Measurements from ENCODE around the gene SPNS2. TPM values are rescaled to one million over a fixed set of nuclear protein-coding genes. Genes with fewer than 3 reads are reported as not detected.

SPNS2 gene
- polyA plus RNA-seq, 3 donors = 0.23 to 0.33 TPM; not detected in 1

- Histone ChIP-seq H3K27me3 (ENCODE audit: control insufficient read depth in 2 of 2, insufficient read depth in 2 of 2, low read length in 2 of 2) (peaks cover 19 to 46% of the 10 kb centered on the region in 2 donors), H3K4me1 (ENCODE audit: control insufficient read depth in 1 of 2, insufficient read depth in 2 of 2, low read length in 2 of 2) (peaks cover 5 to 10% of the 10 kb centered on the region in 2 donors), H3K79me2 (ENCODE audit: insufficient read depth, low read length) (no peaks in the 10 kb centered on the region), H3K36me3 (replicated peaks in 1 of 2; ENCODE audit: control insufficient read depth in 1 of 2, insufficient read depth in 2 of 2, low read length in 2 of 2) (no peaks in the 10 kb centered on the region), H3K9me3 (replicated peaks in 1 of 2; ENCODE audit: control insufficient read depth in 1 of 2, insufficient read depth in 1 of 2, low read length in 2 of 2) (peaks cover 0 to 10% of the 10 kb centered on the region in 2 donors), H3K4me3 (replicated peaks in 1 of 3; ENCODE audit: low read depth in 2 of 3, low read length in 3 of 3) (no peak overlapping the region), H2AFZ (ENCODE audit: insufficient read depth, low read depth, low read length, poor library complexity, severe bottlenecking) (no peak overlapping the region), H4K20me1 (ENCODE audit: insufficient read depth, low read length) (no peaks in the 10 kb centered on the region), H3K4me2 (replicated peaks; ENCODE audit: extremely low read depth, low read length, poor library complexity, severe bottlenecking) (no peak overlapping the region), H3K9ac (ENCODE audit: insufficient read depth, low read length, poor library complexity, severe bottlenecking) (no peak overlapping the region), H3K27ac (ENCODE audit: low read depth in 1 of 2, low read length in 2 of 2) (no peak overlapping the region)
- Mint-ChIP-seq H3K27me3 (ENCODE audit: low read depth in 3 of 3) (peaks cover 45 to 64% (median 52%) of the 10 kb centered on the region in 3 donors), H3K4me3 (no peak overlapping the region), H3K4me1 (peaks cover 3% of the 10 kb centered on the region), H3K9me3 (peaks cover 0 to 7% (median 3%) of the 10 kb centered on the region in 7 donors), H3K27ac (no peak overlapping the region), H3K36me3 (peaks cover 0 to 1% of the 10 kb centered on the region in 2 donors)
- 93% methylated on average over 6 of the region's 7 CpGs for WGBS (ENCODE audit: insufficient coverage)
- no peak for DNase-seq
- intact Hi-C loops (cut with micrococcal nuclease) = no loop called here
- no peak for TF ChIP-seq CTCF (IDR thresholded peaks at IDR 0.05)
Measured at GRCh38 chr17:4587195-4587594, 88.5 kb downstream of the SPNS2 start.

GRCh38 chr17:4587803-4588202 lies 89.1 kb downstream of the SPNS2 start:
- peaks cover 46 to 58% (median 47%) of the 10 kb centered on the region in 3 donors for H3K27me3 Mint-ChIP-seq (ENCODE audit: low read depth in 3 of 3)

More at GRCh38 chr17:4587803-4588202, 89.1 kb downstream of the SPNS2 start:
- WGBS (ENCODE audit: insufficient coverage) = 54% methylated on average over 4 of the region's 9 CpGs
- Mint-ChIP-seq H3K4me1 (peaks cover 3% of the 10 kb centered on the region), H3K9me3 (peaks cover 0 to 7% (median 3%) of the 10 kb centered on the region in 7 donors), H3K4me3 (no peak overlapping the region), H3K27ac (no peak overlapping the region), H3K36me3 (peaks cover 0 to 1% of the 10 kb centered on the region in 2 donors)
- no peak for TF ChIP-seq CTCF (IDR thresholded peaks at IDR 0.05)
- Histone ChIP-seq H3K79me2 (ENCODE audit: insufficient read depth, low read length) (no peaks in the 10 kb centered on the region), H3K27ac (ENCODE audit: low read depth in 1 of 2, low read length in 2 of 2) (no peak overlapping the region), H3K4me1 (ENCODE audit: control insufficient read depth in 1 of 2, insufficient read depth in 2 of 2, low read length in 2 of 2) (peaks cover 5 to 10% of the 10 kb centered on the region in 2 donors), H3K9me3 (replicated peaks in 1 of 2; ENCODE audit: control insufficient read depth in 1 of 2, insufficient read depth in 1 of 2, low read length in 2 of 2) (peaks cover 0 to 10% of the 10 kb centered on the region in 2 donors), H4K20me1 (ENCODE audit: insufficient read depth, low read length) (no peaks in the 10 kb centered on the region), H3K27me3 (ENCODE audit: control insufficient read depth in 2 of 2, insufficient read depth in 2 of 2, low read length in 2 of 2) (peaks cover 17 to 42% of the 10 kb centered on the region in 2 donors), H3K4me2 (replicated peaks; ENCODE audit: extremely low read depth, low read length, poor library complexity, severe bottlenecking) (no peak overlapping the region), H3K9ac (ENCODE audit: insufficient read depth, low read length, poor library complexity, severe bottlenecking) (no peak overlapping the region), H3K4me3 (replicated peaks in 1 of 3; ENCODE audit: low read depth in 2 of 3, low read length in 3 of 3) (no peak overlapping the region), H3K36me3 (replicated peaks in 1 of 2; ENCODE audit: control insufficient read depth in 1 of 2, insufficient read depth in 2 of 2, low read length in 2 of 2) (no peaks in the 10 kb centered on the region), H2AFZ (ENCODE audit: insufficient read depth, low read depth, low read length, poor library complexity, severe bottlenecking) (no peak overlapping the region)
- intact Hi-C loops (cut with micrococcal nuclease) = no loop called here
- DNase-seq = no peak
